Large intestine (tissue), 3 donors: Measurements from ENCODE around the gene NCKAP5. TPM values are rescaled to one million over a fixed set of nuclear protein-coding genes. Genes with fewer than 3 reads are reported as not detected.
"Not testable (repeated sequence)": the region's sequence is repeated elsewhere in the genome, so short reads cannot be mapped to it uniquely, and the experiment has no call there.

Experiments used
- DNase-seq, 2 donors: peaks; one replicate each; pipeline versions ENCODE4 v3.0.0 to v3.0.0-alpha.2; 2013
- H3K27ac ChIP-seq: one replicate; pipeline ENCODE4 v1.5.1; 2013; ENCODE audit warnings: low read length
- H3K27me3 ChIP-seq: 2 replicates; pipeline ENCODE4 v1.6.1; 2013; ENCODE audit warnings: low read length; ENCODE audit not compliant: control insufficient read depth, insufficient read depth
- H3K36me3 ChIP-seq: 2 replicates; pipeline ENCODE4 v1.6.1; 2013; ENCODE audit warnings: low read length; ENCODE audit not compliant: control insufficient read depth, insufficient read depth
- H3K4me1 ChIP-seq: one replicate; pipeline ENCODE4 v1.6.1; 2013; ENCODE audit warnings: low read length; ENCODE audit not compliant: control insufficient read depth, insufficient read depth
- H3K4me3 ChIP-seq: one replicate; pipeline ENCODE4 v1.5.1; 2013; ENCODE audit warnings: low read length
- H3K9me3 ChIP-seq: one replicate; pipeline ENCODE4 v1.6.1; 2013; ENCODE audit warnings: mild to moderate bottlenecking, low read depth, low read length, moderate library complexity; ENCODE audit not compliant: control insufficient read depth
- WGBS: methylation state at CpG from one replicate; pipeline ENCODE4 v1.1.5; 2013; ENCODE audit warnings: low lambda C conversion rate; ENCODE audit not compliant: insufficient coverage; 5-methylcytosine and 5-hydroxymethylcytosine counted together
- polyA plus RNA-seq: library from polyadenylated mRNA; unstranded; fragments of 120-200 nt; gene quantifications from one replicate; pipeline ENCODE4 v1.2.1, GENCODE V29; 2013

Gene NCKAP5
- polyA plus RNA-seq, 1 donor, result 4.3 TPM

DNA sequence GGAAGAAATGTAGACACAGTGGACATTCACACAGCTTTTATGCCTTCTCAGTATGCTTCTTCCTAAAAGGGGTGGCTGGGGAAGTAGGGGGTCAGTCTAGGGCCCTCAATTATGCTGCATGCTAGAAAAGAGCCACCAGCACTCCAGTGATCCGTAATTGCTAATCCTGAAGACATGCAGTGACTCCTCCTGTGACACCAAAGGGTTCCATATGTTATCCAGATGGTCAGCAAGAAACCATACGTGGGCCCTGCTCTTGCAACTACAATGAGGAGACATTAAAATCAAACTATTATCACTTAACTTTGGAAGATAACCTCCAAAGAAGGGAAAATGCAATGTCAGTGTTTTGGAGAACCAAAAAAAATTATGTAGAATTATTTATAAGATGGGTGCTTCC, 754.8 kb downstream of the NCKAP5 start:
- H3K36me3 ChIP-seq, result no peaks in the 10 kb centered on the region
- no peaks in the 10 kb centered on the region for H3K27me3 ChIP-seq
- no peak overlapping the region for H3K27ac ChIP-seq
- H3K4me3 ChIP-seq, result no peak overlapping the region
- H3K9me3 ChIP-seq, result no peaks in the 10 kb centered on the region
- H3K4me1 ChIP-seq, result no peaks in the 10 kb centered on the region
- DNase-seq, result no peak
- WGBS, result 60% methylated on average over 1 of the region's 2 CpGs

DNA sequence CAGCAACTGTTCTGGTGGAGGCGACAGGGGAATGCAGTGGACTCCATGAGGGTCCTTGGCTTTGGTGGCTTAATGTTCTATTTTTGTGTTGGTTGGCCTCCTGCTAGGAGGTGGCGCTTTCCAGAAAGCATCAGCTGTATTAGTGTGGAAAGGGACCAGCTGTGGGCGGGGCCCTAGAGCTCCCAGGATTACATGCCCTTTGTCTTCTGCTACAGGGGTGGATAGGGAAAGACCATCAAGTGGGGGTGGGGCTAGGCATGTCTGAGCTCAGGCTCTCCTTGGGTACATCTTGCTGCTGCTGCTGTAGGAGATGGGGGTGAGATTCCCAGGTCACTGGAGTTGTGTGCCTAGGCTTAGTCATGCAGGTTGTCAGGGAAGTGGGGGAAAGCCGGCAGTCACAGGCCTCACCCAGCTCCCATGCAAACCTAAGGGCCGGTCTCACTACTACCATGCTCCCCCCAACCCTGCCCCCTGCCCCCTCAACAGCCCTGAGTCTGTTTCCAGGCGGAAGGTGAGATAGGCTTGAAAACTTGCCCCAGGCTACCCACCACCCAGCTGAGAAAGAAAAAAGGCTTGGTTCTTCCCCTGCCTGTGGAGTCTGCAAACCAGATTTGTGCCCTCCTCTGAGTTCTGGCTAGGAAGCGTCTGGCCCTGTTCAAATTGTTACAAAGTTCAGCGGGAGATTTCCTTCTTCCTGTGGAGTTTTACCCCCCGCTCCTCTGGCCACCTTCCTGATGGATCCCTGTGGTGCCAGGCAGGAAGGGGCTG, 756.9 kb downstream of the NCKAP5 start:
- DNase-seq, result no peak
- H3K9me3 ChIP-seq, result no peaks in the 10 kb centered on the region
- H3K4me1 ChIP-seq, result no peaks in the 10 kb centered on the region
- H3K27ac ChIP-seq, result no peak overlapping the region
- WGBS, result no CpG with 5 or more reads among the region's 9 CpGs
- H3K36me3 ChIP-seq, result no peaks in the 10 kb centered on the region
- no peak overlapping the region for H3K4me3 ChIP-seq
- H3K27me3 ChIP-seq, result no peaks in the 10 kb centered on the region

DNA sequence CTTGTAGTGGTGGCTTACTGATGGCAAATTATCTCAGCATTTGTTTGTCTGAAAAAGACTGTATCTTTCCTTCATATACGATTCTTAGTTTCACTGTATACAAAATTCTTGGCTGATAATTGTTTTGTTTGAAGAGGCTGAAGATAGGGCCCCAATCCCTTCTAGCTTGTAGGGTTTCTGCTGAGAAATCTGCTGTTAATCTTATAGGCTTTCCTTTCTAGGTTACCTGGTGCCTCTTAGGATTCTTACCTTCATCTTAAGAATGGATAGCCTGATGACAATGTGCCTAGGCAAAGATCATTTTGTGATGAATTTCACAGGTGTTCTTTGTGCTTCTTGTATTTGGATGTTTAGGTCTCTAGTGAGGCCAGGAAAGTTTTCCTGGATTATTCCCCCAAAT, 758.3 kb downstream of the NCKAP5 start:
- H3K27me3 ChIP-seq, H3K27ac ChIP-seq, H3K4me1 ChIP-seq, H3K36me3 ChIP-seq, H3K9me3 ChIP-seq, H3K4me3 ChIP-seq, DNase-seq: not testable (repeated sequence)
- no CpG with 5 or more reads among the region's 1 CpG for WGBS

DNA sequence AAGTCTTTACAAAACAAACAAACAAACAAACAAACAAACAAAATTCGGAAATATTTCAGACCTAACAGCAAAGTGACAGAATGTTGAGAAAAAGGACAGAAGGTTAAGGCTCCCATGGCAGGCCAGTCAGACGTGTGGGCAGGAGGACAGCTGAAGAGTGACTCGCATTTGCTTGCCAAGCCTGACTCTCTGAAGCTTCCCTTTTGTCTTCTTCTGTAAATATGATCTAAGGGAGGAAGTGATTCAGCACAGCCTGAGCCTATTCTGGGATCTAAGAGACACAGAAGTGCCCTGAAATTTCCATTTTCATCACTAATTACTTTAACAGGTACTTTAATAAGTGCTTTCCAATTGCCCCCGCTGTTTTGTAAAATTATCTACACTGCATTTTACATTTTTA, 764.2 kb downstream of the NCKAP5 start:
- H3K9me3 ChIP-seq, result no peaks in the 10 kb centered on the region
- H3K4me1 ChIP-seq, result no peaks in the 10 kb centered on the region
- no peaks in the 10 kb centered on the region for H3K36me3 ChIP-seq
- no peak for DNase-seq
- no peaks in the 10 kb centered on the region for H3K27me3 ChIP-seq
- H3K27ac ChIP-seq, result no peak overlapping the region
- no peak overlapping the region for H3K4me3 ChIP-seq
- 70% methylated on average over 1 of the region's 4 CpGs for WGBS

DNA sequence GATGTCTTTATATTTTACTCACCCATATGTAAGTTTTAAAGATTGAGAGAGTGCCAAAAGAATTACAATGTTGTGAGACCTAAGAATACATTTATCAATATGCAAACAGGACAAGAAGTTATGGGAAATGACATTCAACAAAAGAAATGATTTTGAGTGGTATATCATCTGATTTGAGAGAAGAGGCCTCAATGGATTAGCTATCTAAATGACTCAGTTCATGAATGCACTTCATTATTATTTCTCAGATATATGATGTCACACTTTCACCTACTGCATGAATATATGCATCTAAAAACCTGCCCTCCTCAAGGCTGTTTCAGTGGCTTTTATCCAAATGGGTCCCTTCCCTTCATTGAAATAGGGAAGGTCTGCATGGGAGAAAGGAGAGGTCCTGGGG, 769.9 kb downstream of the NCKAP5 start:
- Histone ChIP-seq H3K9me3 (no peaks in the 10 kb centered on the region), H3K27ac (no peak overlapping the region), H3K36me3 (no peaks in the 10 kb centered on the region), H3K4me3 (no peak overlapping the region), H3K27me3 (no peaks in the 10 kb centered on the region), H3K4me1 (no peaks in the 10 kb centered on the region)
- DNase-seq, result no peak

DNA sequence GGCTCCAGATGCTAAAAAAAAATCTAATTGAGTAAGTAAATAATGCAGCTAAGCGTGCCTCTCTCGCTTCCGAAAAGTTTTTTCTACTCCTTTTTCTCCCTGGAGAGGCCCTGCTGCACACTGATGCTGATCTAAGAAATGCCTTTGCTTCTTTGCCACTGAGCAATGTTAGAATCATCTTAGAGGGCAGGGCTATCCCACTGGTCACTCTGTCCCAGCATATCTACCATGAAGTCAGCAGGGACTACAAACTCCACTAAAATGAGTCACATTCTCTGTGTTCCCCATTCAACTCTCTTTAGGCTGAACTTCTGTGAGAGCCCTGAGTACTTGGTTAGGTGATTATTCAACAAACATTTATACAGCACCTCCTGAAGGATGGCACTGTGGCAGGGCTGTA, 770.7 kb downstream of the NCKAP5 start:
- H3K27ac ChIP-seq, result no peak overlapping the region
- DNase-seq, result no peak
- H3K4me1 ChIP-seq, result no peaks in the 10 kb centered on the region
- no peaks in the 10 kb centered on the region for H3K9me3 ChIP-seq
- H3K4me3 ChIP-seq, result no peak overlapping the region
- H3K36me3 ChIP-seq, result no peaks in the 10 kb centered on the region
- WGBS, result 94% methylated on average over 3 of the region's 3 CpGs
- H3K27me3 ChIP-seq, result no peaks in the 10 kb centered on the region

DNA sequence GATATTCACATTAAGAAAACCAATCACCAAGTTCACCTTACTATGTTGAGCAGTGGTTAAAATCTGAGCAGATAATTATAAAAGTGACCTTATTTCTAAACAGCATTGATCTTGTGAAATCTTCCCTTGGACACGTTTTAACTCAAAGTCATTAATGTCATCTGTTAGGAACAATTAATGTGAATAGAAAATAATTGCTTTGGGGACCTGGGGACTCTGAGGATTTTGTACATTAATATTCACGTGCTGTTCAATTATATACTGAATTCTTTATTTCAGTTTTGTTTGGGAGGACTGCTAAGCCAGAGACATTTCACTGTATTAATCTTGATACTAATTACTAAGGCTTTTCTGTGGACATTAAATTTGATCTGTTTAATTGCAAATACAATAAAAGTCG, 771.2 kb downstream of the NCKAP5 start:
- no peaks in the 10 kb centered on the region for H3K27me3 ChIP-seq
- 100% methylated on average over 1 of the region's 3 CpGs for WGBS
- no peaks in the 10 kb centered on the region for H3K36me3 ChIP-seq
- DNase-seq, result no peak
- no peak overlapping the region for H3K27ac ChIP-seq
- no peak overlapping the region for H3K4me3 ChIP-seq
- H3K4me1 ChIP-seq, result no peaks in the 10 kb centered on the region
- no peaks in the 10 kb centered on the region for H3K9me3 ChIP-seq

DNA sequence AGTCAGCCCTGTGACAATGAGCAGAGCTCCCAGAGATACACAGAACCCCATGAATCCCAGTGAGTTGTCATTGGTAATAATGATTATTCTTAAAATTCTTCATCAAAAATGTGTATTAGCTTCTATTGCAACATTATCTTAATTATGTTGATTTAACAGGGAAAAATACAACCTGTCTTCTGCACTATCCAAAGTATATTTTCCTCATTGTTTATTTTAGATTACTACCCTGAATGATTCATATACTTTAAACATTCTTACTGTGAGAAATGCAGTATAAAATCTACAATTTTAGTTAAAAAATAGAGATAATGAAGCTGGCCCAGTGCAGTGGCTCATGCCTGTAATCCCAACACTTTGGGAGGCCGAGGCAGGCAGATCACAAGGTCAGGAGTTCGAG, 773.0 kb downstream of the NCKAP5 start:
- Histone ChIP-seq H3K27ac (no peak overlapping the region), H3K36me3 (no peaks in the 10 kb centered on the region), H3K27me3 (no peaks in the 10 kb centered on the region), H3K4me1 (no peaks in the 10 kb centered on the region), H3K4me3 (no peak overlapping the region), H3K9me3 (no peaks in the 10 kb centered on the region)
- no CpG with 5 or more reads among the region's 2 CpGs for WGBS
- no peak for DNase-seq

DNA sequence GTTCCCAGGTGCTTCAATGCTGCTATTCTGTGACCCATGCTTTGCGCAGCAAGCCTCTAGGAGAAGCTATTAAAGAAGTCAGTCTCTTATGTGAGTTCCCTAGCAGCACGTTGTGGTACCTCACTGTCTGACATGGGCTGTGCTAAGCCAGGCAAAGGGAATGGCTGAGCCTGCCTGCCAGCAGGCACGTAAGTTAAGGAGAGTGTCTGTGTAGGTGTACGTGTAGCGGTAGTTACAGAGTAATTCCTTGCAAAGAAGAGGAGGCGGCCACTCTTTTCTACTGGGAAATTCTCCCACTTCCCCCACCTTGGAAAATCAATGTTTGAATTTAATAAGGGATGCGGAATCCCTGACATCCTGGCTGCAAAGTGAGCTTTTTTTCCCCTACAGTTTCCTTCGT, 774.7 kb downstream of the NCKAP5 start:
- WGBS, result no CpG with 5 or more reads among the region's 8 CpGs
- no peak for DNase-seq
- H3K4me1 ChIP-seq, result no peaks in the 10 kb centered on the region

DNA sequence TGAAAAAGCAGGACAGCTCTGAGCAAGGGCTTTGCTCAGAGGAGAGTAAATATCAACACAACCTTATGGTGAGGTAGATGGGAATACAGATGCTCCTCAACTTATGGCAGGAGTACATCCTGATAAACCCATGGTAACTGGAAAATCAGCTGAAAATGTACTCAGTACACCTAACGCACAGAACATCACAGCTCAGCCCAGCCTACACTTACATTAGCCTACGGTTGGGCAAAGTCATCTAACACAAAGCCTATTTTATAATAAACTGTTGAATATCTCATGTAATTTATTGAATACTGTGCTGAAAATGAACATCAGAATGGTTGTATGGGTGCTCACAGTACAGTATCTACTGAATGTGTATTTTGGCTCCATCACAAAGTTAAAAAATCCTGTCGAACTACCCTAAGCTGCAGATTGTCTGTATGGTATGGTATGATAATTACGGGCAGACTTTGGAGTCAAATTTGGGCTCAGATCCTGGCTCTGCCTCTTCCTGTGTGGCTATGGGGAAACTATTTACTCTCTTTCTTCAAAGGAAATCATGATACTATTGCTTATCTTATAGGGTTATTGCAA, 778.0 kb downstream of the NCKAP5 start:
- WGBS, result no CpG with 5 or more reads among the region's 4 CpGs
- H3K27ac ChIP-seq, result no peak overlapping the region
- H3K36me3 ChIP-seq, result no peaks in the 10 kb centered on the region
- no peak overlapping the region for H3K4me3 ChIP-seq
- H3K27me3 ChIP-seq, result no peaks in the 10 kb centered on the region
- DNase-seq, result no peak
- no peaks in the 10 kb centered on the region for H3K9me3 ChIP-seq
- H3K4me1 ChIP-seq, result no peaks in the 10 kb centered on the region

More for the DNA sequence above, 774.7 kb downstream of the NCKAP5 start:
- Histone ChIP-seq H3K27ac (no peak overlapping the region), H3K4me3 (no peak overlapping the region), H3K36me3 (no peaks in the 10 kb centered on the region), H3K9me3 (no peaks in the 10 kb centered on the region), H3K27me3 (no peaks in the 10 kb centered on the region)

DNA sequence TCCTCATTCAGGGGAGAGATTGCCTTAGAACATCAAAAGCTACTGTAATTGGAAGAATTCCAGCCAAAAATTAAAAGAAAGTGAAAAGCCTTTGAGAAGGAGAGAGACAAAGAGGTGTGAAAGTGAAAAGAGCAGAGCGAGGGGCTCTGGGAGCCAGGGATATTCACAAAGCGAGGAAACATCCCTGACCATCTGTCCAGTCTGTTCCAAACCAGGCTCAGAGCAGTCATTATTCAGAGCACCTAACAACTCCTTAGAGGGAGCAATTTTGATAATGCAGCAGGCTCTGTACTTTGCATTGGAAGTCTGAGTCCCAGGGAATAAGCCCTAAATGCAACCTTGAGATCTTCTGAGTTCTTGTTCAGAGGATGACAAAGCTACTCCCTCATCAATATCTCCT, 779.2 kb downstream of the NCKAP5 start:
- DNase-seq, result no peak
- WGBS, result no CpG with 5 or more reads among the region's 2 CpGs
- H3K27me3 ChIP-seq, result no peaks in the 10 kb centered on the region
- H3K4me1 ChIP-seq, result no peaks in the 10 kb centered on the region
- H3K4me3 ChIP-seq, result no peak overlapping the region
- H3K9me3 ChIP-seq, result no peaks in the 10 kb centered on the region
- peaks cover 3% of the 10 kb centered on the region for H3K36me3 ChIP-seq
- H3K27ac ChIP-seq, result no peak overlapping the region
